GM19023 (cell line): ENCODE results near the gene DCC.

Experiments
- ATAC-seq: cut with Tn5 transposase; IDR thresholded peaks from one replicate; pipeline ENCODE4 v1.9.1; 2021; ENCODE audit warnings: mild to moderate bottlenecking, moderate library complexity; ENCODE audit not compliant: unreplicated experiment

Gene DCC

GRCh38 chr18:52678034-52678433 is 338.0 kb downstream of the DCC start:
- no peak for ATAC-seq

- ATAC-seq, result no peak
These were observed 338.6 kb downstream of the DCC start for GRCh38 chr18:52678551-52678950.

DNA sequence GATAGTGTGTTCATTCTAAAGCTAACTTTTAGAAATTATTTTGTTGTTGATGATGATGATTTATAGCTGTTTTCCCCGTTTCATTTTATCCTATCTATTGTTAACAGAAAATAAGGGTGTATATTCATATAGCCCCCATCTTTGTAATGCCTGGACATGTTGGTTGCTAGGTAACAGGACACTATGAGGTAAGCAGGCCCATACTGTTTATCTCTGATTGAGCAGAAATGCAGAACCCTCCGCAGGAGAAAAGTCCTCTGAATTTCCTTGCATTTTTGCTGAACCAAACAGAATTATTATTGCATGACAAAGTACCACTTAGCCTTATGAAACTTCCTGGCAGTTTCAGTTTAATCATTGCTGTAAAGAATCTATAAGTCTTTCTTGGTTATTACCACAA is 339.4 kb downstream of the DCC start:
- no peak for ATAC-seq

DNA sequence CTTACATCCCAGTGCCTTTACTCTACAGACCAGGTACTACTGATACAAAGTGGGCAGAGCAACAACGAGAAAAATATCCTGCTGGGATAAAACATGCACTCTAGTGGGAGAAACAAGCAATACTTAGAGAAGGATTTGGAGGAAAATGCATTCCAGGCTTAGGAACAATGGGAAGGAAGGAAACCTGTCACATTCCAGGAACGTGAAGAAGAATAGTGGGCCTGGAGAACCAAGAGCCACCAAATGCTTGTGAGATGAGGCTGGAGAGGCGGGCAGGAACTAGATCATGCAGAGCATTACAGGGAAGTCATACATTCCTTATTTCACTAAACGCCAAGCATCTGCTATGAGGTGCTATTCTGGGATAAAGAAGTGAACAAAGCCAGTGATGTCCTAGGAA is 342.3 kb downstream of the DCC start:
- no peak for ATAC-seq

GRCh38 chr18:52685316-52685715 is 345.3 kb downstream of the DCC start:
- ATAC-seq, result no peak

- ATAC-seq, result no peak
These were observed 351.8 kb downstream of the DCC start for GRCh38 chr18:52691841-52692240.

DNA sequence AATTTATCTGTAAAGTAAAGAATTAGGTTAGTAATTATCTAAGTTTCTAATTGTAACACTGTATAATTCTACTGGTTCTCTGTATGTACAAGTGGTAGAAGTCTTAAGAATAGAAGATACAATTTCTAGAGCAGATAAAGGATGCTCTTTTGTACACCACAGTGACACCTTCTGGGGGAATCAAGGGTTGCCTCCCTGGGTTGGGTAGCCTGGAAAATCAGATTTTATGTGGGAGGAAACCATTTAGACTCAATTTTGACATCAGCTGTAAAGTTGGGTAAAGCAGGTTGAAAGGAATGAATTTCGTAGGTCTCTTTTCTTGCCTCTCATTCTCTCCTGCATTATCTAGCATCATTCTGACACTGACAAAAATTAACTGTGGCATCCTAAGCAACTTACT is 354.8 kb downstream of the DCC start:
- no peak for ATAC-seq

DNA sequence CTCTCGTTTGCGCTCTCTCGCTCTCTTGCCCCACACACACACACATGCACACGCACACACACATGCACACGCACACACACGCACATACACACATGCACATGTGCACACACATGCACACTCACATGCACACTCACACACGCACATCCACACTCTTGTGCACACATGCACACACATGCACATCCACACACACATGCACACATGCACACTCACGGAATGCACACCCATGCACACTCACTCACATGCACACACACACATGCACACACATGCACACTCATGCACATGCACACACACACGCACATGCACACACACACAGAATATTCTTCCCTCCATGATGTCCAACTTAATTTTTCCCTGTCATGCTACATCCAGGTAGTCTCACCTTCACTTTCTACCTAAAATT is 360.1 kb downstream of the DCC start:
- ATAC-seq, result no peak

DNA sequence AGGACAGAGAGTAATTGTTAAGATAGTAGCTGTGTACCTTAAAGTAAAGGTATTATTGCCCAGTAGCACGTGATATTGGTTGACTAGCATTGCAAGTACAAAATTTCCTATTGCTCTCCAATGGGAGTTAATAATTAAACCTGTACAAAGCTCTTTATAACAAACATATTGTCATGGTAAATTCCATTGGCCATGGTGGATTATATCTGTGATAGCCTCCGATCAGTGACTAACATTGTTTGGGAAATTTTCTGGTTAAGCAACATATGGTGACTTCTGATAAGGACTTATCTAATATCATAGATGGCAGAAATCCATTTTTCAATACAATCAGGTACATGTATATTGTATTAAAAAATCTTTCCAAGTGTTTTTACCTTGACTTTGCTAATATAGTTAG is 360.8 kb downstream of the DCC start:
- no peak for ATAC-seq

GRCh38 chr18:52701219-52701935 is 361.4 kb downstream of the DCC start:
- ATAC-seq, result no peak

GRCh38 chr18:52715421-52715820 is 375.4 kb downstream of the DCC start:
- ATAC-seq, result no peak

DNA sequence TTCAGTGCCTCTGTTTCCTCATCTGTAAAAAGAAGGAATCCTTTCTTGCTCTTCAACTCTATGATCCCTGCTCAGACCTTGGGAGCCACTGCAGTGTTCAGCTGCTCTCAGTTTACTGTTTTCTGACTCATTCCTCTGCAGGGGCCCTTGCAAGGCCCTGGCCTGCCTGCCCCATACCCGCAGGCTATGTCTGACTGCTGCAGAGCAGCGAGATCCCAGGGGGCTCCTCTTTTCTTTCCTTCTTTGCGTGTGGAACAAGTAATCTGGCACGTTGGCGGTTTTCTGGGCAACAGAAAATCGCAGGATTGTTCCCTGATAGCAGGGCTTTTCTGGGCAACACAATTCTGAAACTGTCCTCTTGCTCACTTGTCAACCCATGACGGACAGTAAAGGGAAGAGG is 376.0 kb downstream of the DCC start:
- ATAC-seq, result no peak

- ATAC-seq, result no peak
These were observed 377.0 kb downstream of the DCC start for GRCh38 chr18:52716973-52717372.

DNA sequence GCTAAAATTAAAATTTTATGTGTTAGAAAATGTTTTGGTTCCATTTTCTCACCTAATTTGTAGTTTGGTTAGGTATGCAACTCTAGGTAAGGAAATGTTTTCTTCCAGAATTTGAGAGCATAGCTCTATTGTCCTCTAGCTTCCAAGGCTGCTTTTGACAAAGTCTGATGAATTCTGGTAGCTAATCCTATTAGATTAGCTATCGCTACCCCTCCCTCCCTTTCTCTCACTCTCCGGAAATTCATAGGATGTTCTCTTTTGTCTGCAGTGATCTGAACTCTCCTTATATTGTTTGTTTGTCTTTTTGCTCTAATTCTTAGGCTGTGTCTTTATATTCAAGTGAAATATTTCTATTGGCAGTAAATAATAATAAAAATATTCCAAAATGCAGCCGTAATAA is 382.9 kb downstream of the DCC start:
- ATAC-seq, result no peak

DNA sequence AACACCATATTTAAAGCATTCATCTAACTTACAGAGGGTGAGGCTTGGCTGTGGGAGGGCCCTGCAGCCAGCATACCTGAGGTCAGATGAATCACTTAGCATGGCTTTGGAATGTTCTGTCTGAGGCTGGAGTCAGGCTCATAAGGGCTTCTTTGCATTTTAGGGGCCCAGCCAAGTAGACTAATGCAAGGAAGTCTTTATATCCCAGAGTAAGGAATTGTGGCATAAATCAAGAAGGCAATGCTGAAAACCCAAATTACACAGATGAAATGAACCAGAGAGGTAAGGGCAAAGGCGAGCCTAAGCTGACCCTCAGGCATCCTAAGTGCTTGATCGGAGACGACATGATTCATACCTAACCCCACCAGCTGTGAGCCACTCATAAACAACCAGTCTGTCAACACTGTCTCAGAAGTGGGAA is 383.6 kb downstream of the DCC start:
- ATAC-seq, result no peak

- no peak for ATAC-seq
These were observed 391.1 kb downstream of the DCC start for GRCh38 chr18:52730972-52731619.

GRCh38 chr18:52738946-52739345 is 398.9 kb downstream of the DCC start:
- ATAC-seq, result no peak

GRCh38 chr18:52746986-52747385 is 407.0 kb downstream of the DCC start:
- ATAC-seq, result no peak

DNA sequence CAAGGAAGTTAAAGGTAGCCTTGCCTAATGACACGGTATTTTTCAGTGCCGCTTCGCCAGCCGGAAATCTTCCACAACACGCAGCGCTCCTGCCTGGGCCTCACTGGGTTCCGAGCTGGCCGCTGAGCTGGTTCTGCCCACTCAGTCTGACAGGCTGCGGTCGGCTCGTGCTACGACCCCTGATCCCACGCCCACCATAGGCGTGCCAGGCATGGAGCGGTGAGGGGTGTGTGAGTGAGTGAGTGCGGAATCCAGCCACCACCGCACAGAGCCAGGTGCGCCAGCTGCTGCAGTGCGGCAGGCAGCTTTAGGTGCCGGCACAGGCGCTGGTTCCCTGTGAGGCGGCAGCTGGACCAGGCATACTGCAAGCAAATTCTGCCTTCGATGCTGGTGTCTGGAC is 407.9 kb downstream of the DCC start:
- ATAC-seq, result no peak

GRCh38 chr18:52748343-52748742 is 408.3 kb downstream of the DCC start:
- ATAC-seq, result no peak

GRCh38 chr18:52749542-52749941 is 409.5 kb downstream of the DCC start:
- no peak for ATAC-seq

DNA sequence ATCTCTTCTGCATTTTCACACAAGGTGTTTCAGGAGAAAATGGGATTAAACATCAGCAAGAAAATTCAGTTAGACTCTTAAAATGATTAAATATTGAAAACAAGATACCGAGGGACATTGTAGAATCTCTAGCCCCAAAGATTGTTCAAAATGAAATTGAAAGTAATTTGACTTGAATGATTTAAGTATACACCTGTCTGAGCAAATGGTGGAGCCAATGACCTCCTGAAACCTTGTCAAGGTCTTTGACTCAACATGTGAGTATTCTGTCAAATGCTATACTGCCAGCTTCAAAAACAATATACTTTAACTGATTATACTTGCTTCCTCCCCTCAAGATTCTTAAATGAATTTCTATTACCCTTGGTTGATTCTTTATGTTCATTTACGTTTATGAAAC is 411.0 kb downstream of the DCC start:
- no peak for ATAC-seq

DNA sequence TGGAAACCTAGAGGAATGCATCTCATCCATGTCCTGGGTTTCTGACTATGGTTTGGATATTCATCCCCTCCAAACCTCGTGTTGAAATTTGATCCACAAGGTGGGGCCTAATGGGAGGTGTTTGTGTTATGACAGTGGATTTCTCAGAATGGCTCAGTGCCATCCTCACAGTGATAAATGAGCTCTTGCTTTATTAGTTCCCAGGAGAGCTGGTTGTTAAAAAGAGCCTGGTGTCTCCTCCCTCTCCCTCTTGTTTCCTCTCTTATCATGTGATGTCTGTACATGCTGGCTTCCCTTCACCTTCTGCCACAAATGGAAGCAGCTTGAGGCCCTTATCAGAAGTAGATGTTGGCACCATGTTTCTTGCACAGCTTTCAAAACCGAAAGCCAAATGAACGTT is 424.3 kb downstream of the DCC start:
- no peak for ATAC-seq
